Effector memory CD4-positive, alpha-beta T cell (primary cell): ENCODE data around the gene MT1X.

ENCODE experiments used
- DNase-seq, 3 donors: peaks; one replicate each; pipeline ENCODE4 v3.0.0-alpha.2; 2020
- H3K27ac ChIP-seq: 2 replicates; pipeline ENCODE4 v1.7.0; 2013; ENCODE audit warnings: mild to moderate bottlenecking, low read length, moderate library complexity; ENCODE audit not compliant: insufficient read depth, poor library complexity, severe bottlenecking
- H3K27me3 ChIP-seq: replicated peaks from 2 replicates; pipeline ENCODE4 v1.7.0; 2013; ENCODE audit warnings: mild to moderate bottlenecking, low read length; ENCODE audit not compliant: insufficient read depth, control insufficient read depth, poor library complexity, severe bottlenecking
- H3K36me3 ChIP-seq: 2 replicates; pipeline ENCODE4 v1.7.0; 2013; ENCODE audit warnings: mild to moderate bottlenecking, low read length, moderate library complexity; ENCODE audit not compliant: control insufficient read depth, insufficient read depth
- H3K4me1 ChIP-seq: 2 replicates; pipeline ENCODE4 v1.7.0; 2013; ENCODE audit warnings: low read length, mild to moderate bottlenecking; ENCODE audit not compliant: control insufficient read depth, insufficient read depth, poor library complexity, severe bottlenecking
- H3K4me3 ChIP-seq: 2 replicates; pipeline ENCODE4 v1.7.0; 2013; ENCODE audit warnings: low read length, low read depth, mild to moderate bottlenecking; ENCODE audit not compliant: insufficient read depth, poor library complexity, severe bottlenecking
- H3K9me3 ChIP-seq: 2 replicates; pipeline ENCODE4 v1.7.0; 2013; ENCODE audit warnings: mild to moderate bottlenecking, low read length, moderate library complexity; ENCODE audit not compliant: control insufficient read depth
- total RNA-seq, 3 donors: gene quantifications; one replicate each; lab custom pipeline; 2026; lab: John Stamatoyannopoulos, UW

Gene MT1X
- total RNA-seq: 2.3 to 2.8 (median 2.6) reads per million in 3 donors

DNA sequence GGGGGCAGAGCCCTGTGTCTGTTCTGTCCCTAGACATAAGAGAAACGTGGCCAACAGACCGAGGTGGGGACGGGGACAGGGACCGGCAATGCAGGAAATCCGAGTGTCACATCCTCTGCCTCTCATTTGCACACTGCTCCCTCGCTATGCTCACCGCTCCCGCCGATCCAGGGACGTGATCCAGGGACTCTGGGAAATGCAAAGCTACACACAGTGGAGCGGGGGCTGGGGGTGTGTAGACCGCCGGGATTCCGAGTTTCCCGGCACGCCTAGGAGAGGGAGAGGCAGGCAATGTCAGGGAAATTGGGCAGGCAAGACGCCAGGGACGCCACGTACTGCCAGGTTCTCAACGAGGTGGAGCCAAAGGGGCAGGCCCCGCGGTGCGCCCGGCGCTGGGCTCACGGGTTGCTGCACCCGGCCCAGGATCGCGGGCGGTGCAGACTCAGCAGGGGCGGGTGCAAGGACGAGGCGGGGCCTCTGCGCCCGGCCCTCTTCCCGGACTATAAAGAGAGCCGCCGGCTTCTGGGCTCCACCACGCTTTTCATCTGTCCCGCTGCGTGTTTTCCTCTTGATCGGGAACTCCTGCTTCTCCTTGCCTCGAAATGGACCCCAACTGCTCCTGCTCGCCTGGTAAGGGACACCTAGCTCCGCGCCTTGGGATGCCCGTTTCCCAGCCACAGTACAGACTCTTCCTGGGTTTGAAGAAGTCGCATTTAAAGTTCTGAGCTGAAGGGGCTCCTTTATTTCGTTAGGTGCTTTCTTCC, at the start of gene MT1X:
TSS of gene MT1X (plus strand) at position 532 of the 764 bp plus-strand sequence. CDS start at position 603, 71 bp downstream.
- Histone ChIP-seq H3K9me3 (no peaks in the 10 kb centered on the region), H3K4me1 (peaks cover 8% of the 10 kb centered on the region), H3K27me3 (no peaks in the 10 kb centered on the region), H3K4me3 (peak within 1 kb of the TSS; percentile 86), H3K27ac (peak within 1 kb of the TSS; percentile 80), H3K36me3 (no peaks in the 10 kb centered on the region)
- peak; percentile 69 to 83 (median 70) for DNase-seq

- H3K27me3 ChIP-seq: peaks cover 62% of the 10 kb centered on the region
- H3K4me3 ChIP-seq: no peak overlapping the region
- H3K9me3 ChIP-seq: no peaks in the 10 kb centered on the region
- DNase-seq: no peak
- no peak overlapping the region for H3K27ac ChIP-seq
- H3K36me3 ChIP-seq: no peaks in the 10 kb centered on the region
- peaks cover 23% of the 10 kb centered on the region for H3K4me1 ChIP-seq
Observed at GRCh38 chr16:56632848-56633365, 49.4 kb upstream of the MT1X start.

GRCh38 chr16:56633535-56633934, 48.7 kb upstream of the MT1X start:
- Histone ChIP-seq H3K4me3 (no peak overlapping the region), H3K4me1 (peaks cover 28% of the 10 kb centered on the region)

DNA sequence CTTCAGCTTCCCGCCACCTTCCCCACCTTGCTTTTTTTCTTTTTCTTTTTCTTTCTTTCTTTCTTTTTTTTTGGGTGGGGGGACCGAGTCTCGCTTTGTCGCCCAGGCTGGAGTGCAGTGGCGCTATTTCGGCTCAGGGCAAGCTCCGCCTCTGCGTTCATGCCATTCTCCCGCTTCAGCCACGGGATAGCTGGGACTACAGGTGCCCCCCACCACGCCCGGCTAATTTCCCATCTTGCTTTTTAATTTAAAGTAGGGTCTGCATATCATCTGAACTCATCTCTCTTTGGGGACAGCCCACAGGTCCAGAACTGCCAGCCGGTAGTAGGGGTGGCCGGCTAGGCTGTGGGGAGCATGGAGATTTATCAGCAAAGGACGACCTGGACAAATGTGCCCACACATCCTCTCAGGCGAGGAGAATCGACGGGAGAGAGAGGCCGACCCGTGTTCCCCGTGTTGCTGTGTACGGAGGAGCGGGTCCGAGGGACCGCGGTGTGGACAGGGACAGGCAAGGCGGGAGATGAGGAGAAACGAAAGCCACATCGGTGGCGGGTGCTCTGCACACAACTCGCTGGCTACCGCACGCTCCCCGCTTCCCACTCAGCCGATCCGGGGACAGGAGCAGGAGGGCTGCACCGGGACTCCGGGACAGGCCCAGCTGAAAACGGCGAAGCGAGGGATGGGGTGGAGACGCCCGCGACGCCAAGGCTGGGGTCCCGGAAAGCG, 47.4 kb upstream of the MT1X start:
- Histone ChIP-seq H3K9me3 (no peaks in the 10 kb centered on the region), H3K27me3 (peaks cover 74% of the 10 kb centered on the region), H3K4me3 (no peak overlapping the region), H3K27ac (no peak overlapping the region), H3K36me3 (no peaks in the 10 kb centered on the region), H3K4me1 (peaks cover 28% of the 10 kb centered on the region)
- no peak for DNase-seq

More at GRCh38 chr16:56633535-56633934, 48.7 kb upstream of the MT1X start:
- H3K36me3 ChIP-seq: no peaks in the 10 kb centered on the region
- no peaks in the 10 kb centered on the region for H3K9me3 ChIP-seq
- DNase-seq: no peak
- H3K27ac ChIP-seq: no peak overlapping the region
- peaks cover 69% of the 10 kb centered on the region for H3K27me3 ChIP-seq

- H3K4me3 ChIP-seq: no peak overlapping the region
- H3K27me3 ChIP-seq: peaks cover 73% of the 10 kb centered on the region
- peaks cover 28% of the 10 kb centered on the region for H3K4me1 ChIP-seq
- no peaks in the 10 kb centered on the region for H3K9me3 ChIP-seq
- no peak for DNase-seq
- H3K36me3 ChIP-seq: no peaks in the 10 kb centered on the region
- no peak overlapping the region for H3K27ac ChIP-seq
Observed at GRCh38 chr16:56635441-56635967, 46.8 kb upstream of the MT1X start.

DNA sequence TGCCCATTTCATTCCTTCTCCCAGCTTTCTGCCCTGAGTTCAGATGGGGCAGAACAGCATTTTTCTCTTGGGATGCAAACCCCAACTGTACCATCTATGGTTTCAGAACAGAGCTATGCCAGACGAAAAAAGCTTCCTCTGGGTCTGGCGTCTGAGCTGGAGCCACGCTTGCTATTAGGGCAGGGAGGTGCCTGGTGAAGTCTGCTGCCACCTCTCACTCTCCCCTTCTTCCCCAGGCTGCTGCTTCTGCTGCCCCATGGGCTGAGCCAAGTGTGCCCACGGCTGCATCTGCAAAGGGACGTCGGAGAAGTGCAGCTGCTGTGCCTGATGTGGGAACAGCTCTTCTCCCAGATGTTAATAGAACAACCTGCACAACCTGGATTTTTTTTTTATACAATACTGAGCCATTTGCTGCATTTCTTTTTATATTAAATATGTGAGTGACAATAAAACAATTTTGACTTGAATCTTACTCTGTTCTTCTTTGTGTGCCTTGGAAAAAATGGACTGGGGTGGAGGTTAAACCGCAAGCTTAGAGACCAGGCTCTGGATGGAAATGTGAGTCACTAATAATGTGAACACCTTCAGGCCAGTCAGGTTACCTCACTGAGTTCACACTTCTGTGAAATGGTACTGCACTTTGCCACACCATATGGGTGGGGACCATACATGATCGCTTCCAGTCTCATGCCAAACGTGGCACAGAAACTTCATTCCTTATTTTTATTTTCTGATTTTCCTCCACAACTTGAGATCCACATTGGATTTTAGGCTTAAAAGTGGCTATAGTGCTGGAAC, 45.5 kb upstream of the MT1X start:
- DNase-seq: no peak

DNA sequence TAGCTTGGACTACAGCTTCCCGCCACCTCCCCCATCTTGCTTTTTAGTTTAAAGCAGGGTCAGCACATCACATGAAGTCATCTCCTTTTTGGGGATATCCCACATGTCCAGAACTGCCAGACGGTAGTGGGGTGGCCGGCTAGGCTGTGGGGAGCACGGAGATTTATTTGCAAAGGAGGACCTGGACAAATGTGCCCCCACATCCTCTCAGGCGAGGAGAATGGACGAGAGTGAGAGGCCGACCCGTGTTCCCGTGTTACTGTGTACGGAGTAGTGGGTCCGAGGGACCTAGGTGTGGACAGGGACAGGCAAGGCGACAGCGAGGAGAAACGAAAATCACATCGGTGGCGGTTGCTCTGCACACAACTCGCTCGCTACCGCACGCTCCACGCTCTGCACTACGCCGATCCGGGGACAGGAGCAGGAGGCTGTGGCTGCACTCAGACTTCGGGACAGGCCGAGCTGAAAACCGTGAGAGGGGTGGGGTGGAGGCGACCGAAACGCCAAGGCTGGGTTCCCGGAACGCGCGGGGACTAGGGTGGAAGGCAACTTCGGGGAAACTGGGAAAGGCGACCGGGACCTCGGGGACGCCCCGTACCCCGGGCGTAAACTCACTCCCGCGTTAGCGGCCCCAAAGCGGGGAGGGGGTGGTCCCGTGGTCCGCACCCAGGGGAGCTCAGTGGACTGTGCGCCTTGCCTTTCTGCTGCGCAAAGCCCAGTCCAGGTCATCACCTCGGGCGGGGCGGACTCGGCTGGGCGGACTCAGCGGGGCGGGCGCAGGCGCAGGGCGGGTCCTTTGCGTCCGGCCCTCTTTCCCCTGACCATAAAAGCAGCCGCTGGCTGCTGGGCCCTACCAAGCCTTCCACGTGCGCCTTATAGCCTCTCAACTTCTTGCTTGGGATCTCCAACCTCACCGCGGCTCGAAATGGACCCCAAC, 44.2 kb upstream of the MT1X start, which contains the start of gene MT1A:
TSS of gene MT1A (plus strand) at position 853 of the 937 bp plus-strand sequence. CDS start at position 926, 73 bp downstream.
- H3K4me1 ChIP-seq: peaks cover 23% of the 10 kb centered on the region
- no peak for DNase-seq
- H3K4me3 ChIP-seq: peak within 1 kb of the TSS; percentile 13
- H3K27ac ChIP-seq: no peak within 1 kb of the TSS
- no peaks in the 10 kb centered on the region for H3K36me3 ChIP-seq
- no peaks in the 10 kb centered on the region for H3K9me3 ChIP-seq
- H3K27me3 ChIP-seq: peaks cover 49% of the 10 kb centered on the region

More for the DNA sequence above, 45.5 kb upstream of the MT1X start:
- H3K4me3 ChIP-seq: no peak overlapping the region
- no peaks in the 10 kb centered on the region for H3K36me3 ChIP-seq
- peaks cover 62% of the 10 kb centered on the region for H3K27me3 ChIP-seq
- no peaks in the 10 kb centered on the region for H3K9me3 ChIP-seq
- H3K4me1 ChIP-seq: peaks cover 27% of the 10 kb centered on the region
- no peak overlapping the region for H3K27ac ChIP-seq

DNA sequence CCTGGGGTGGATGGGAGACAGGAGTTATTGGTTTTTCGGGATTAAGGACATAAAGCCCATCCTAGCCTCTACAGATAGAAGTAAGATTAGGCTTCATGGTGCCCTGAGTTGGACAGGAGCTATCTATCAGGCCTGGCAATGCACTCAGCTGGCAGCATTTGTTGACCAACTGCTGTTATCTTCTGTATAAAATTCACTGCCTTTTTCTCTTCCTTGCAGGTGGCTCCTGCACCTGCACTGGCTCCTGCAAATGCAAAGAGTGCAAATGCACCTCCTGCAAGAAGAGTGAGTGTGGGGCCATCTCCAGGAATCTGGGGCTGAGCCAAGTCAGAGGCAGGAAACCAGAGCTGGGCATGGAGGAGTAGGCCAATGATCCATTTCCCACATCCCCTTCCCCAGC, 43.2 kb upstream of the MT1X start:
- Histone ChIP-seq H3K9me3 (no peaks in the 10 kb centered on the region), H3K36me3 (no peaks in the 10 kb centered on the region), H3K27ac (no peak overlapping the region), H3K4me3 (no peak overlapping the region), H3K4me1 (peaks cover 33% of the 10 kb centered on the region), H3K27me3 (peaks cover 42% of the 10 kb centered on the region)
- DNase-seq: no peak
